ENCODE results near the gene CAMK2B.
"Not testable (repeated sequence)": the region's sequence is repeated elsewhere in the genome, so short reads cannot be mapped to it uniquely, and the experiment has no call there.

The CAMK2B gene

DNA sequence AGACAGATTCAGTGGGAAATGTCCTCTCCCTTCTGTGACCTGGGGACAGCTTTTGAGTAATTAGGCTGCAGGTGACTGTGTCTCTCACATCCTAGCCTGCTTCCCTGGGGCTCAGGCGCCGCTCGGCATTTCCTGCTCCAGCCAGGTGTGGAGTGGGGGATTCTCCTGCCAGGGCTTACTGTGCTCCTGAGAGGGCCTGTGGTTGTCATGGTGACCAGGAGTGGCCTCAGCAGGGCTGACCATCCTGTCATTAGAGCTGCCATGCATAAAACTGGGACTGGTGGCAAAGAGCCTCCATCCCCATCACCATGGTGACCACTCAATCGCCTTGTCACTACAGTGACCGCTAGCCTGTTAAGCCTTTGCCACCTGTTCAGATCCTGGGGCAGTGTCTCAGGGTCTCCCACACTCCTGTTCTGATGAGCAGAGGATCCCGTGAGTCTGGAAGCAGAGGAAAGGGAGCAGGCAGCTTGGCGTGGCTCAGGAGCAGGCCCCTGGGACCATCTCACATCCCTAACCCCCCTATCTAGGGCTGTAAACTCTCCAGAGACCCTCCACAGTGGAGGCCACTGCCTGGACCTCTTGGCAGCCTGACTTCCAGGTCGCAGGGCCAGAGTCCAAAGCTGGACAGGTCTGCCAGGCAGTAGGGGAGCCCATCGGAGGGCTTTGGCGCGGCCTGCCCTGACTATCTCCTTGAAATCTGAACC is 136.0 kb downstream of the CAMK2B start, which contains the start of gene GCK:
Gene GCK, minus strand, starts transcription at position 154 of the 707 bp plus-strand sequence. CDS start 486 bp downstream, outside the sequence.
- peak in 1 of 14 donors; percentile 90 for DNase-seq

GRCh38 chr7:44188480-44189225 is 136.7 kb downstream of the CAMK2B start:
- DNase-seq, result no peak

DNA sequence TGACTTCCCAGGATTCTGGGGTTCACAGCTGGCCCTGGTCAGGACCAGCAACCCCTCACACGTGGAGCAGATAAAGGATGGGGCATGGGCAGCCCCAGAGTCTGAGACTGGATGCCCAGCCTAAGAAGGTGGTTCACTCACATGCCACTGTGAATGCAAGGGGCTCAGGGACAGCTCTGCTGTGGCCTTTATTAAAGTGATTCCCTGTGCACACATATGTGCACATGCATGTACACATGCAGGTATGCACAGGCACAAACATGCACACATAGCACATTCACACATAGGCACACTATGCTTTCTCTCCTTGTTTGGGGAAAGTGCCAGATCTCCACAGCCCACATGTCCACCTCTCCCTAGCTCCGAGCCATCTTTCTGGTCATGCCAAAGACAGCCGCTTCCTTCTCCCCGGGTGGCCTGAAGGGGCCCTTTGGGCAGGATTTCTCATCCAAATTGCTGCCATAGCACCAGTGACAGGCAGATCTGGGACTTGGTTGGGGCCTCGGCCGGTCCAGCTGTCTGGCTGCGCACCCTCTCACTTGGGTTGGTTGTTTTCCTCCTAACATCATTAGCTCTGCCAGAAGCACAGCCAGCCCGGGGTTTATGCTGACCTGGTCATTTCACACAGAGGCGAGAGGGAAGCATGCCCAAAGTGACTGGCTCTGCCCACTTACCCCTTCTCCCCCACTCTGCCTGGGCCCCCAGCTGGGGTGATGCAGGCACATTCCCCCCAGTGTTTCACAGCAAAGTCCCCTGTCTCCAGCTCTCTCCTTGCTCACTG is 137.6 kb downstream of the CAMK2B start:
- peak in 6 of 14 donors; percentile 16 to 50 (median 36) for DNase-seq

GRCh38 chr7:44186736-44187135 is 138.7 kb downstream of the CAMK2B start:
- DNase-seq, result no peak

- DNase-seq, result no peak
Observed at GRCh38 chr7:44185729-44186128, 139.7 kb downstream of the CAMK2B start.

GRCh38 chr7:44184873-44185446 is 140.4 kb downstream of the CAMK2B start:
- DNase-seq, result no peak

DNA sequence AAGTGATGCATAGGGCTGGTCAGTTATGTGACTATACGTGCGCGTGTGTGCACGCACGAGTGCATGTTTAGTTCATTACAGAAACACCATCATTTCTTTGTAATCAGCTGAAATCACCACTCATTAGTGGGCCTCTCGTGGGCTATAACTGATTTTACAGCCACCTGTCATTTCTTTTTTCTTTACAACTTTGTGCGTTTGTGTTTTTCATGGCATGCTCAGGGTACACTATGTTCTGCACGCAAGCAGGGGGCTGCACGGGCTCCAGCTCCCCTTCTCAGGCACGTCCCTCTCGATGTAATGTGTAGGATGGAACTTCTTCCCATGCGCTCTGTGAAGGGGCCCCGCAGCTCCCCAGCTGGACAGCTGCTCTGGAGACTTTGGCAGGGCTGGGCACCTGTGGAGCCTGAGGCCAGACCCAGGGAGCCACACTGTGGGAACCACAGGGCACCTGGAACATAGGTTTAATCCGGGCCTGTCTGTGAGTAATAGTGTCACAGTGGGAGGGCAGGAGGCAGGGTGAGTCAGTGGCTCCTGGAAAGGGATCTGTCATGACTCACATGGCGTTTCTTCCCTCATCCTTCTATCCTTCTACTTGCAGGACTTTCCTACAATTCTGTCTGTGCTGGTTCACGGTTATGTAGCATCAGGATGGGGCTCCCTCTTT is 141.1 kb downstream of the CAMK2B start:
- DNase-seq, result peak in 1 of 14 donors; percentile 19

DNA sequence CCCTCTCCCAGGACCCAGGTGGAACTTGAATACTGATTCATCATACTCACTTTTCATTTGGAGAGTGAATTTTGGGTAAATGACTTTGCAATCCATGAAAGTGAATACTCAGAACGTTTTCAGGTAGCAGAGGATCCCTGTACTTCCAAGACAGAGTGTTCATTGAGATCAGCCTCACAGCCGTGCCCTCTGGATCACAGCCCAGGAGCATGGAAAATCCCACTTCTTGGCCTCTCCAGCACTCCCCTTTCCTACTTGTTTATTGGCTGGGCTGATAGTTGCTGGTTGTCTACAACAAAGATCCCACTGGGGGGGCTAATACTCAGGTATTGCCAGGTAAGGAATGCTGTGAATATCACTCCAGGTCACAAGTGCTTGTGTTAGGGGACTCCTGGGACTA is 142.0 kb downstream of the CAMK2B start:
- DNase-seq, result peak in 3 of 14 donors; percentile 10 to 82 (median 11)

- no peak for DNase-seq
Observed at GRCh38 chr7:44182827-44183226, 142.6 kb downstream of the CAMK2B start.

GRCh38 chr7:44180631-44181030 is 144.8 kb downstream of the CAMK2B start:
- DNase-seq, result no peak

DNA sequence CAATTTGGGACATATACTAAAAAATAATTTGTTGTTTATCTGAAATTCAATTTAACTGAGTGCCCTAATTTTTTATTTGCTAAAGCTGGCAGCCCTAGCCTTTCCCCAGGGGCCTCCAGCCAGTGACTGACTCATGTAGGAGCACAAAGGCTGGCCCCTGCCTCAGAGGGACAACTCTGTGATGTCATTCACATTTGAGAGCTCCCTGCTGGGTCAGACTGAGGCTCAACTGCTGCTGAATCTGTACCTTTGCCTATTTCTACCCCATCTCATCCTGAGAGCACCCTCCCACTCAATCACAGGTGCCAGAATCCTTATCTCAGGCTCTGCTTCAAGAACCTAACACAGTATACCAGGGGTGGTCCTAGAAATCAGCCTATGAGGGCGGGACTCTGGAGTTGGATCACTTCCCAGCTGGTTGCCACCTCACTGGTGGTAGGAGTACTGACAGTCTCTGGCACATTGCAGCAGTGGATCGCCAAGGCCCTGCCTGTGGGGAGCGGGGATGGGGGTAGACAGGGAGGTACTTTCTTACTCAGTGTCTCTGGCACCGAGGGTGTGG is 147.7 kb downstream of the CAMK2B start:
- peak in 6 of 14 donors; percentile 31 to 78 (median 48) for DNase-seq

DNA sequence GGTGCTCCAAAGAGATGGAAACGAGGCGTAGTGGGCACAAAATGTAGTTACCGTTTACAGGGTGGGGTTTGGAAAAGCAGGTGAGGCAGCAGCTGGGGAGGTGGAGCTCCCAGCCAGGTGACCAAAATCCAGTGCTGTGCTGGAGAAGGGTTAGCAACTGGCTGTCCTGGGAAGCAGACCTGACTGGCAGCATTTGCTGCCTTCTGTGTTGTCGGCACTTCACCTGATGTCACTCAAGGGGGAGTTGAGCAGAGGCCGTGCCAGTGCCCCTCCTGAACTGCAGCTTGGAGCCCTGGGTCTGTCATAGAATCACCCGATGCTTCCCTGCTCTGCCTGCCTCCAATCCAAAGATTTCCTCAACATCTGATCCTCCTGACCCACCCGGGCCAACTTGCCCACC is 148.9 kb downstream of the CAMK2B start:
- DNase-seq, result no peak

GRCh38 chr7:44175730-44176129 is 149.7 kb downstream of the CAMK2B start:
- no peak for DNase-seq

- not testable (repeated sequence) for DNase-seq
Observed at GRCh38 chr7:44174694-44174948, 150.8 kb downstream of the CAMK2B start.

- no peak for DNase-seq
Observed at GRCh38 chr7:44173911-44174693, 151.3 kb downstream of the CAMK2B start.

- no peak for DNase-seq
Observed at GRCh38 chr7:44172803-44173424, 152.5 kb downstream of the CAMK2B start.

DNA sequence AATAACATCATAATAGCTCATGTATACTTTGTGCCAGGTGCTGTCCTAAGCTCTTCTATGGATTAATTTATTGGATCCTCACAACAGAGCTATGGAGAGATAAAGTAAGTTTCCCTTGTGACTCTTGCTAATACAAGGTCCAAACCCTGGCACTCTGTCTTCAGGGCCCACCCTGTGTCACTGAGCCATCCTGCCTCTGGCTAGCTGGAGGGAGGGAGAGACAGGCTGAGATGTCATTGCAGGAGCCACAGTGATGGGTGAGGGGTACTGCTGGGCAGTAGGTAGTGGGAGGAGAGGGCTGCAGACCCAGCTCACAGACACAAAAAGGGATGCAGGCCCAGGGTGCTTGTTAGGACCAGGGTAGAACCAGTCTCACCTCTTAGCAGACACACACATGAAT is 153.0 kb downstream of the CAMK2B start:
- DNase-seq, result no peak

- DNase-seq, result not testable (repeated sequence)
Observed at GRCh38 chr7:44171901-44172300, 153.5 kb downstream of the CAMK2B start.

GRCh38 chr7:44167920-44168319 is 157.5 kb downstream of the CAMK2B start:
- no peak for DNase-seq

Data from C1 segment of cervical spinal cord (tissue), 14 donors.